Suprapubic skin (tissue), 4 donors: ENCODE measurements around the gene LRCH1. TPM values are rescaled to one million over a fixed set of nuclear protein-coding genes. Genes with fewer than 3 reads are reported as not detected.

Experiments used
- DNase-seq, 2 donors: peaks; one replicate each; pipeline ENCODE4 v3.0.0-alpha.2; 2019; ENCODE audit warnings: low spot score in 2 of 2
- H3K27ac ChIP-seq: fragments of 200-600 bp; sonication (generic); one replicate; pipeline ENCODE4 v1.5.1; 2019
- H3K27me3 ChIP-seq: fragments of 200-600 bp; sonication (generic); one replicate; pipeline ENCODE4 v1.5.1; 2019
- H3K36me3 ChIP-seq: fragments of 200-600 bp; sonication (generic); one replicate; pipeline ENCODE4 v1.5.1; 2019
- H3K4me1 ChIP-seq: fragments of 200-600 bp; sonication (generic); one replicate; pipeline ENCODE4 v1.5.1; 2019
- H3K4me3 ChIP-seq: fragments of 200-600 bp; sonication (generic); one replicate; pipeline ENCODE4 v1.5.1; 2019; ENCODE audit warnings: mild to moderate bottlenecking
- H3K9me3 ChIP-seq: fragments of 200-600 bp; sonication (generic); one replicate; pipeline ENCODE4 v1.5.1; 2019
- CTCF ChIP-seq, 2 donors: fragments of 200-600 bp in 1 of 2; fragments of 450-650 bp in 1 of 2; sonication (generic) in 1 of 2; IDR thresholded peaks; one replicate each; pipeline ENCODE4 v1.5.1; 2016 to 2019; ENCODE audit warnings: antibody characterized with exemption in 2 of 2, mild to moderate bottlenecking in 1 of 2, moderate library complexity in 1 of 2
- EP300 ChIP-seq: sonication (generic); formaldehyde crosslinking; IDR thresholded peaks from one replicate; pipeline ENCODE4 v1.6.1; 2017; ENCODE audit warnings: antibody characterized with exemption
- POLR2A ChIP-seq, 2 donors: fragments of 450-650 bp; IDR thresholded peaks; one replicate each; pipeline ENCODE4 v1.6.1; 2017; ENCODE audit warnings: antibody characterized with exemption in 2 of 2, mild to moderate bottlenecking in 2 of 2, moderate library complexity in 2 of 2
- POLR2AphosphoS5 ChIP-seq, 3 donors: sonication (generic); formaldehyde crosslinking; IDR thresholded peaks; one replicate each; pipeline ENCODE4 v1.6.1; 2017; ENCODE audit warnings: antibody characterized with exemption in 3 of 3
- WGBS: methylation state at CpG from one replicate; pipeline ENCODE4 v1.1.5; 2018; 5-methylcytosine and 5-hydroxymethylcytosine counted together
- total RNA-seq, 4 donors: library from RNA; depleted of rRNA; stranded (reverse); fragments of >200 nt; gene quantifications; one replicate each; pipeline ENCODE4 v1.1.0, GENCODE V29; 2016

Gene LRCH1
- total RNA-seq, 4 donors from 2014 or later = 29.1 to 44.7 (median 34.9) TPM

DNA sequence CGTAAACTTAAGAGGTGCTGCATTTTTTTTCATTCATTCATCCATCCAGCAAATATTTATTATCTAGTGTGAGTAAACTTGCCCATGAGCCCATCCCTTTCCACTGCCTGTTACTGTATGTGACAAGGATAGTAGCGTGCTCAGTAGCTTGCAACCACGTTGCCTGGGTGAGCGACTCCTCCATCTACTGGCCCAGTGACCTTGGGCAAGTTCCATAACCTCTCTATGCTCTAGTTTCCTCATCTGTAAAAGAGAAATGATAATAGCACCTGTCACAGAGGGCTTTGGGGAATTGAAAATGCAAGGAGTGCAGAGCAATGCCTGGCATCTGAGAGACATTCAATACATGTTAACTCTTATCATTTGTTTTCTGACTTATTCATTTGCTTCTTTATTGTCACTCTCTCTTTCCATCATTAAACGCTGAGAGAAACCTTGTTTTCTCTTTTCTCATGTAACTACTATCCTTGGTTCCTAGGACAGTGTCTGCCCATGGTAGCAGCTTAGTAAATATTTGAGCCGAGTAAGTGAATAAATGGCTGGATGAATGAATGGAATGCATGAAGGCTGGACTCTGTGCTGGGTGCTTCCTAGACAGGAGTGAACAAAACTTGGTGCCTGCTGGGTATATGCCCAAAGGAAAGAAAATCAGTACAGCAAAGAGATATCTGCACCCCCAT, 19.9 kb downstream of the LRCH1 start:
- no peak overlapping the region for H3K27ac ChIP-seq
- no peak for TF ChIP-seq CTCF (IDR thresholded peaks at IDR 0.05)
- no peak for TF ChIP-seq EP300
- no peak for TF ChIP-seq POLR2A (IDR thresholded peaks at IDR 0.05)
- no peak for TF ChIP-seq POLR2AphosphoS5 (IDR thresholded peaks at IDR 0.05)
- H3K9me3 ChIP-seq = no peaks in the 10 kb centered on the region
- H3K36me3 ChIP-seq = no peaks in the 10 kb centered on the region
- WGBS = 87% methylated on average over 6 of the region's 6 CpGs
- no peak for DNase-seq
- no peaks in the 10 kb centered on the region for H3K27me3 ChIP-seq
- no peak overlapping the region for H3K4me3 ChIP-seq
- H3K4me1 ChIP-seq = peaks cover 34% of the 10 kb centered on the region

DNA sequence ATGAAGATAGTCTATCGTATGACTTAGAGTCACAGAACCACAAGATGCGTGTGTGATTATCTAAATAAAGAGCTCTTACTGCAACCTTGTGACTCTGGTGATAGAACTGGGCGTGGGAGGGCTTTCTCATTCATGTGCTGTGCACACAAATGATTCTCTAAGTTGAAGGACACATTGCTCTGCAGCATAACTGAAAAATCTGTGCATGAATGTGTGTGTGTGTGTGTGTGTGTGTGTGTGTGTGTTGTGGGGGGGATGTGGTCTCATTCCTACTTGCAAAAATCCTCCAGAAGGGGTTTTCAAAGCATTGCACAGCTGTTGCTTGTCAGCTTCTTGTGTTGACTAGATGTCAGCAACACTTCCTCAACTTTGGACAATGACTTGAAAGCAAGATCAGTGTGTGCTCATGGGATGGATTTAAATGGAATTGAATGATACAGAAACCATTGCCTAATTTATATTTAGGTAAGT, 22.4 kb downstream of the LRCH1 start:
- DNase-seq = no peak
- TF ChIP-seq POLR2AphosphoS5 (IDR thresholded peaks at IDR 0.05) = no peak
- no peak for TF ChIP-seq POLR2A (IDR thresholded peaks at IDR 0.05)
- no peak for TF ChIP-seq EP300
- TF ChIP-seq CTCF (IDR thresholded peaks at IDR 0.05) = no peak
- Histone ChIP-seq H3K4me3 (no peak overlapping the region), H3K9me3 (no peaks in the 10 kb centered on the region), H3K36me3 (no peaks in the 10 kb centered on the region), H3K4me1 (peaks cover 58% of the 10 kb centered on the region), H3K27me3 (no peaks in the 10 kb centered on the region), H3K27ac (no peak overlapping the region)
- WGBS = 74% methylated on average over 3 of the region's 3 CpGs

GRCh38 chr13:46575818-46576221, 22.9 kb downstream of the LRCH1 start:
- TF ChIP-seq POLR2A (IDR thresholded peaks at IDR 0.05) (no peak), POLR2AphosphoS5 (IDR thresholded peaks at IDR 0.05) (no peak), EP300 (no peak), CTCF (IDR thresholded peaks at IDR 0.05) (no peak)
- Histone ChIP-seq H3K27ac (no peak overlapping the region), H3K9me3 (no peaks in the 10 kb centered on the region), H3K4me1 (peaks cover 60% of the 10 kb centered on the region), H3K4me3 (no peak overlapping the region), H3K36me3 (no peaks in the 10 kb centered on the region), H3K27me3 (no peaks in the 10 kb centered on the region)
- 26% methylated on average over 5 of the region's 5 CpGs for WGBS
- no peak for DNase-seq

- Histone ChIP-seq H3K27me3 (no peaks in the 10 kb centered on the region), H3K36me3 (no peaks in the 10 kb centered on the region), H3K4me1 (peaks cover 61% of the 10 kb centered on the region), H3K4me3 (no peak overlapping the region), H3K27ac (no peak overlapping the region), H3K9me3 (no peaks in the 10 kb centered on the region)
- no peak for TF ChIP-seq POLR2A (IDR thresholded peaks at IDR 0.05)
- no peak for TF ChIP-seq POLR2AphosphoS5 (IDR thresholded peaks at IDR 0.05)
- TF ChIP-seq EP300 = no peak
- TF ChIP-seq CTCF (IDR thresholded peaks at IDR 0.05) = no peak
- DNase-seq = no peak
- 71% methylated on average over 5 of the region's 5 CpGs for WGBS
These were observed 23.8 kb downstream of the LRCH1 start for GRCh38 chr13:46576762-46577161.

DNA sequence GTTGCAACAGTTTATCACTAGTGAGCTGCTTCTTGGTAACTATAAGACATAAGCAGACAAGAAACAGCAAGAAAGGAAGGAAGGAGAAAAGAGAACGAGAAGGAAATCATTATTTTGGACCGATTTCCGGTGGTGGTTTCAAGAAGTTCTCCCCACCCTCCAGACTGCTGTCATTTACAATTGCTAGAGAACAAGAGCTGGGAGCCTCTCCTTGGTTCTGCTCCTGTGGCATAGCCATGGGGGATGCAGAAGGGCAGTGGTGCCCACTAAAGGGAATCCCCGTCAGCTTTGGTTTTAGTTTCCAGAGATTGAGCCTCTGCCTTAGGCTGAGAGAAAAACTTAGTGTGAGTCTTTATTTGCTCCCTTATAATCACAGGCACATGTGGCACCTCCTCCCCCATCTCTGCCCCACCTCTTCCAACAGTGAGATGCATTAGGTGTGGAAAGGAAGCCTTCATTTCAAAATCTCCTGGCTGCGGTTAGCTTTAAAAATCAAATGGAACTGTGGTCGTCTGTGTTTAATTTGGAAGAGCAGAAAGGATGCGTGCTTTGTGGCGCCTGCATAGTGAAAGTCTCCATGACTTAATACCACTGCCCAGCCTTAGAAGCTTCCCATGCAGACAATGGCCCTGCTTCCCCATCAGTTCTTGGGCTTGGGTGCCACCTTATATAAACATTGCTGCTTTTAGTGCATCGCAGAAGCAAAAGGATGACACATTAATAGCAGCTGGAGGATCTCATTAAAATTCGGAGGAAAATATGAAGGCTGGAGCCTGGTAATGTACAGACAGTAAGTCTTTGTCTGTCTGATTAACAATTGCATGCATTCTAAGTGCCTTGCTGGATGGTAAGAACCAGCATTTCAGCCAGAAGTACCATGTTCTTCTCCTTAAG, 25.0 kb downstream of the LRCH1 start:
- Histone ChIP-seq H3K4me3 (no peak overlapping the region), H3K27ac (no peak overlapping the region), H3K9me3 (no peaks in the 10 kb centered on the region), H3K36me3 (no peaks in the 10 kb centered on the region), H3K4me1 (peaks cover 58% of the 10 kb centered on the region), H3K27me3 (no peaks in the 10 kb centered on the region)
- TF ChIP-seq POLR2A (IDR thresholded peaks at IDR 0.05) (no peak), CTCF (IDR thresholded peaks at IDR 0.05) (no peak), POLR2AphosphoS5 (IDR thresholded peaks at IDR 0.05) (no peak), EP300 (no peak)
- 46% methylated on average over 10 of the region's 10 CpGs for WGBS
- no peak for DNase-seq
